ENCODE data around the gene VWA3B.
A peak's percentile ranks its signal among the peaks of the same experiment; 100 is the strongest.
"Not testable (repeated sequence)": the region's sequence is repeated elsewhere in the genome, so short reads cannot be mapped to it uniquely, and the experiment has no call there.

Gene VWA3B

DNA sequence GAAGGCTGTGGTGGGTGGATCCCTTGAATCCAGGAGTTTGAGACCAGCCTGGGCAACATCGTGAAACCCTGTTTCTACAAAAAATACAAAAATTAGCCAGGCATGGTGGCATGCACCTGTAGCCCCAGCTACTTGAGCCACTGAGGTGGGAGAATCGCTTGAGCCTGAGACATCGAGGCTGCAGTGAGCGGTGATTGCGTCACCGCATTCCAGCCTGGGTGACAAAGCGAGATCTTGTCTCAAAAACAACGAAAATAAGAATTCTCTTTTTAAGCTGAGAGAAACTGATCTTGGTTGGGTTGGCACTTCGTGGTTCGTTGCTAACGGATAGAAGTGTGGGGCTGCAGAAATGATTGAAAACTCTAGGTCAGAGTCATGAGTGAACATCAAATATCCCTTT, 150.0 kb downstream of the VWA3B start:
- Mint-ChIP-seq H3K36me3 (ENCODE audit: insufficient read depth) (no peaks in the 10 kb centered on the region), H3K27ac (no peak overlapping the region), H3K27me3 (peaks cover 75 to 77% of the 10 kb centered on the region in 2 donors), H3K4me1 (ENCODE audit: low read depth in 2 of 2) (no peaks in the 10 kb centered on the region), H3K9me3 (no peaks in the 10 kb centered on the region), H3K4me3 (no peak overlapping the region)
- ATAC-seq (replicated peaks) (no peak), DNase-seq (no peak)

GRCh38 chr2:98240786-98241398, 153.9 kb downstream of the VWA3B start:
- H3K27me3 Mint-ChIP-seq, result peaks cover 58 to 66% of the 10 kb centered on the region in 2 donors
- DNase-seq, result no peak
- no peak overlapping the region for H3K4me3 Mint-ChIP-seq
- no peak for ATAC-seq (replicated peaks)
- H3K27ac Mint-ChIP-seq, result no peak overlapping the region
- no peaks in the 10 kb centered on the region for H3K9me3 Mint-ChIP-seq
- no peaks in the 10 kb centered on the region for H3K4me1 Mint-ChIP-seq (ENCODE audit: low read depth in 2 of 2)
- H3K36me3 Mint-ChIP-seq (ENCODE audit: insufficient read depth), result no peaks in the 10 kb centered on the region

GRCh38 chr2:98241592-98241991, 154.6 kb downstream of the VWA3B start:
- Mint-ChIP-seq H3K4me1 (ENCODE audit: low read depth in 2 of 2) (no peaks in the 10 kb centered on the region), H3K9me3 (no peaks in the 10 kb centered on the region), H3K27ac (no peak overlapping the region), H3K27me3 (peaks cover 52 to 60% of the 10 kb centered on the region in 2 donors), H3K4me3 (no peak overlapping the region), H3K36me3 (ENCODE audit: insufficient read depth) (peaks cover under 1% of the 10 kb centered on the region)
- DNase-seq, result no peak
- no peak for ATAC-seq (replicated peaks)

GRCh38 chr2:98242003-98242402, 155.0 kb downstream of the VWA3B start:
- ATAC-seq (replicated peaks), result no peak
- H3K27me3 Mint-ChIP-seq, result peaks cover 49 to 56% of the 10 kb centered on the region in 2 donors
- H3K9me3 Mint-ChIP-seq, result no peaks in the 10 kb centered on the region
- H3K27ac Mint-ChIP-seq, result no peak overlapping the region
- no peak for DNase-seq
- peaks cover 3% of the 10 kb centered on the region for H3K36me3 Mint-ChIP-seq (ENCODE audit: insufficient read depth)
- no peaks in the 10 kb centered on the region for H3K4me1 Mint-ChIP-seq (ENCODE audit: low read depth in 2 of 2)
- no peak overlapping the region for H3K4me3 Mint-ChIP-seq

GRCh38 chr2:98245491-98245890, 158.5 kb downstream of the VWA3B start:
- Mint-ChIP-seq H3K36me3 (ENCODE audit: insufficient read depth) (peaks cover 3% of the 10 kb centered on the region), H3K9me3 (peaks cover 2 to 5% of the 10 kb centered on the region in 2 donors), H3K27ac (no peak overlapping the region), H3K4me1 (ENCODE audit: low read depth in 2 of 2) (no peaks in the 10 kb centered on the region), H3K27me3 (peaks cover 37 to 51% of the 10 kb centered on the region in 2 donors), H3K4me3 (no peak overlapping the region)
- no peak for DNase-seq
- ATAC-seq (replicated peaks), result no peak

DNA sequence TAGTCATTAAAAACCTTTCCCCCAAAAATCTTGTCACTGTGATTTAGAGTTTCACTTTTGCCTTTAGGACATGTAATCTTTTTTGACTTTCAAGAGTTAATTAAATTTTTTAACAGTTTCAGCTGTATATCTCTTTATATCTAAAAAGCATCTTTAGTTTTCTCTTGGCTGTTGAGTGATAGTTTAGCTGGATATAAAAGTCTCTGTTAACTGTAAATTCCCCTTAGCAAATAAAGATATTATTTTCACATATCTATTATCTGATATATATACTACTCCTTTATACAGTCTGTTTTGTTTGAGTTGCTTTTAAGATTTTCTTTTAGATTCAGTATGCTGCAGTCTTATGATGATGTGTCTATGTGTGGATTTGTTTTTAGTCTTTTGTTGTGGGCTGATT, 160.4 kb downstream of the VWA3B start:
- Mint-ChIP-seq H3K4me3 (no peak overlapping the region), H3K27ac (no peak overlapping the region), H3K27me3 (peaks cover 30 to 45% of the 10 kb centered on the region in 2 donors), H3K4me1 (ENCODE audit: low read depth in 2 of 2) (no peaks in the 10 kb centered on the region), H3K9me3 (peaks cover 2 to 5% of the 10 kb centered on the region in 2 donors), H3K36me3 (ENCODE audit: insufficient read depth) (peaks cover 3% of the 10 kb centered on the region)
- no peak for ATAC-seq (replicated peaks)
- no peak for DNase-seq

DNA sequence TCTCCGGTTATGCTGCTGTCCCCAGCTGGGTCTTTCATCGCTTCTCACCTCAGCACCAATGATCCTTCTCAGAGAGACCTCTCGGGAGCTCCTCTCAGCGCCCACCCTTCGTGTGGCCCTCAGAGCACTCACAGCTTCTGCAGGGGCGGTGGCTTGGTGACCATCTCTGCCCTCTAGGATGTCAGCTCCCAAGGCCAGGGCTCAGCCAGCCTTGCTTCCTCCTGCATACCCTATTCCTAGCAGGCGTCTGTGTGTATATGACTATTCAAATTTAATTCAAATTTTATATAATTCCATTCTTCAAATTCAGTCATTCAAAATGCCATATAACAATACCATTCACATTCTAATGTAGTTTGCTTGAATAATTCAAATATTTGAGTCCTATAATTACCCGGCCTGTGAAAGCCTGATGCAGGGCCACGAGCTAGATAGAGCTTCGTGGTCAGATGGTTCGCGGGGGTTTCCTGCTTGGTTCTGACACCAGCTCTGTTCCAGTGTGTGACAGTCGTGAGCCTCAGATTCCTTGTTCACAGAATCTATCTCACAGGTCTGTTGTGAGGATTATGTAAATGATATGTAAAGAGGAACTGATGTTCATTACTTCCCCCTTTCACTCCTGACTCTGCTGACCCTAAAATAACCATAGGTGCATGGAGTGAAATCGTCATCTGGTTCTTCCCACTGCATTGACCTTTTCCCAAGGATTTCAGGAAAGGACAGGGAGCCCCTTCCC, 165.2 kb downstream of the VWA3B start:
- Mint-ChIP-seq H3K36me3 (ENCODE audit: insufficient read depth) (no peaks in the 10 kb centered on the region), H3K4me1 (ENCODE audit: low read depth in 2 of 2) (no peaks in the 10 kb centered on the region), H3K27me3 (peaks cover 49 to 57% of the 10 kb centered on the region in 2 donors), H3K4me3 (no peak overlapping the region), H3K9me3 (peaks cover 2 to 5% of the 10 kb centered on the region in 2 donors), H3K27ac (no peak overlapping the region)
- ATAC-seq (replicated peaks) (peak; percentile 32), DNase-seq (no peak)

GRCh38 chr2:98253461-98254070, 166.6 kb downstream of the VWA3B start:
- Mint-ChIP-seq H3K27ac (no peak overlapping the region), H3K4me3 (no peak overlapping the region), H3K9me3 (no peaks in the 10 kb centered on the region), H3K4me1 (ENCODE audit: low read depth in 2 of 2) (no peaks in the 10 kb centered on the region), H3K36me3 (ENCODE audit: insufficient read depth) (no peaks in the 10 kb centered on the region), H3K27me3 (peaks cover 48 to 64% of the 10 kb centered on the region in 2 donors)
- ATAC-seq (replicated peaks), result no peak
- DNase-seq, result no peak

- DNase-seq (no peak), ATAC-seq (replicated peaks) (no peak)
- H3K36me3 Mint-ChIP-seq (ENCODE audit: insufficient read depth), result no peaks in the 10 kb centered on the region
- no peak overlapping the region for H3K4me3 Mint-ChIP-seq
- peaks cover 53 to 73% of the 10 kb centered on the region in 2 donors for H3K27me3 Mint-ChIP-seq
- H3K4me1 Mint-ChIP-seq (ENCODE audit: low read depth in 2 of 2), result no peaks in the 10 kb centered on the region
- no peaks in the 10 kb centered on the region for H3K9me3 Mint-ChIP-seq
- no peak overlapping the region for H3K27ac Mint-ChIP-seq
Observed at GRCh38 chr2:98254504-98255059, 167.6 kb downstream of the VWA3B start.

GRCh38 chr2:98258906-98259305, 171.9 kb downstream of the VWA3B start:
- no peak for ATAC-seq (replicated peaks)
- Mint-ChIP-seq H3K36me3 (ENCODE audit: insufficient read depth) (no peaks in the 10 kb centered on the region), H3K27me3 (peaks cover 70 to 87% of the 10 kb centered on the region in 2 donors), H3K27ac (no peak overlapping the region), H3K9me3 (peaks cover 4 to 24% of the 10 kb centered on the region in 2 donors), H3K4me1 (ENCODE audit: low read depth in 2 of 2) (no peaks in the 10 kb centered on the region), H3K4me3 (no peak overlapping the region)
- no peak for DNase-seq

DNA sequence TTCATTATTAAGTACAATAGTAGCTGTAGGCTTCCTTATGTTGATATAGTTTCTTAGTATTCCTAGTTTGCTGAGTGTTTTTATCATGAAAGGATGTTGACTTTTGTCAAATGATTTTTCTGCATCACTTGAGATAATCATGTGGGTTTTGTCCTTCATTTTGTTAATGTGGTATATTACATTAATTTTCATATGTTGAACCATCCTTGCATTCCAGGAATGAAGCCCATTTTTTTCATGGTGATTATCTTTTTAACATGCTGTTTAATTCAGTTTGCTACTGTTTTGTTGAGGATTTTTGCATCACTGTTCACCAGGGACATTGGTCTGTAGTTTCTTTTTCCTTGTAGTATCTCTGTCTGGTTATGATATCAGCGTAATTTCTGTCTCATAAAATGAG, 176.4 kb downstream of the VWA3B start:
- Mint-ChIP-seq H3K27me3 (peaks cover 46 to 55% of the 10 kb centered on the region in 2 donors), H3K9me3 (peaks cover 4 to 25% of the 10 kb centered on the region in 2 donors)

GRCh38 chr2:98268225-98268624, 181.3 kb downstream of the VWA3B start:
- not testable (repeated sequence) for H3K9me3 Mint-ChIP-seq

More for the DNA sequence above, 176.4 kb downstream of the VWA3B start:
- Mint-ChIP-seq H3K4me1 (ENCODE audit: low read depth in 2 of 2) (no peaks in the 10 kb centered on the region), H3K27ac (no peak overlapping the region), H3K4me3 (no peak overlapping the region), H3K36me3 (ENCODE audit: insufficient read depth) (no peaks in the 10 kb centered on the region)
- no peak for ATAC-seq (replicated peaks)
- no peak for DNase-seq

GRCh38 chr2:98269274-98269673, 182.3 kb downstream of the VWA3B start:
- no peak for DNase-seq
- Mint-ChIP-seq H3K27me3 (peaks cover 28 to 55% of the 10 kb centered on the region in 2 donors), H3K4me1 (ENCODE audit: low read depth in 2 of 2) (no peaks in the 10 kb centered on the region), H3K36me3 (ENCODE audit: insufficient read depth) (no peaks in the 10 kb centered on the region), H3K27ac (no peak overlapping the region), H3K4me3 (no peak overlapping the region), H3K9me3 (no peaks in the 10 kb centered on the region)
- ATAC-seq (replicated peaks), result no peak

More at GRCh38 chr2:98268225-98268624, 181.3 kb downstream of the VWA3B start:
- not testable (repeated sequence) for H3K4me3 Mint-ChIP-seq; H3K36me3 Mint-ChIP-seq (ENCODE audit: insufficient read depth); ATAC-seq (replicated peaks); DNase-seq; H3K4me1 Mint-ChIP-seq (ENCODE audit: low read depth in 2 of 2); H3K27ac Mint-ChIP-seq
- peaks cover 25 to 49% of the 10 kb centered on the region in 2 donors for H3K27me3 Mint-ChIP-seq

All from effector memory CD8-positive, alpha-beta T cell (primary cell).